Activated naive CD4-positive, alpha-beta T cell treated with anti-CD3 and anti-CD28 coated beads, Interleukin-2, amount 10 ng/mL, durations not matched to agents 7 days and 5 days (primary cell): ENCODE results near the gene SLC24A3.

ENCODE experiments used
- CTCF ChIA-PET: fragments of 350-600 bp; sonication (Branson Sonifier 250); formaldehyde crosslinking; loops from one replicate; lab custom pipeline; 2021; ENCODE audit warnings: antibody characterized with exemption; lab: Charles Lee
- DNase-seq: peaks from one replicate; pipeline ENCODE4 v3.0.0-alpha.2; 2020
- H3K27ac Mint-ChIP-seq: one replicate; pipeline ENCODE4 v1.8.0; 2021; ENCODE audit warnings: mild to moderate bottlenecking, moderate library complexity, mixed read lengths
- H3K27me3 Mint-ChIP-seq: one replicate; pipeline ENCODE4 v1.8.0; 2021; ENCODE audit warnings: mild to moderate bottlenecking, mixed read lengths
- H3K36me3 Mint-ChIP-seq: one replicate; pipeline ENCODE4 v1.8.0; 2021; ENCODE audit warnings: mixed read lengths
- H3K4me1 Mint-ChIP-seq: one replicate; pipeline ENCODE4 v1.8.0; 2021; ENCODE audit warnings: mixed read lengths
- H3K4me3 Mint-ChIP-seq: one replicate; pipeline ENCODE4 v1.8.0; 2021; ENCODE audit warnings: mild to moderate bottlenecking, moderate library complexity, mixed read lengths
- H3K9me3 Mint-ChIP-seq: one replicate; pipeline ENCODE4 v1.8.0; 2021; ENCODE audit warnings: mixed read lengths

Gene SLC24A3

GRCh38 chr20:19758501-19759331 is 546.3 kb downstream of the SLC24A3 start:
- H3K27me3 Mint-ChIP-seq = peaks cover 49% of the 10 kb centered on the region
- H3K4me3 Mint-ChIP-seq = no peak overlapping the region
- H3K36me3 Mint-ChIP-seq = no peaks in the 10 kb centered on the region
- no peak for DNase-seq
- CTCF ChIA-PET = no interaction called here
- H3K27ac Mint-ChIP-seq = no peak overlapping the region
- H3K9me3 Mint-ChIP-seq = no peaks in the 10 kb centered on the region
- H3K4me1 Mint-ChIP-seq = no peaks in the 10 kb centered on the region

GRCh38 chr20:19760371-19760721 is 547.9 kb downstream of the SLC24A3 start:
- peaks cover 49% of the 10 kb centered on the region for H3K27me3 Mint-ChIP-seq
- no peaks in the 10 kb centered on the region for H3K36me3 Mint-ChIP-seq
- no peak for DNase-seq
- CTCF ChIA-PET = no interaction called here
- H3K4me3 Mint-ChIP-seq = no peak overlapping the region
- no peaks in the 10 kb centered on the region for H3K9me3 Mint-ChIP-seq
- H3K4me1 Mint-ChIP-seq = no peaks in the 10 kb centered on the region
- H3K27ac Mint-ChIP-seq = no peak overlapping the region

GRCh38 chr20:19761326-19761725 is 548.9 kb downstream of the SLC24A3 start:
- Mint-ChIP-seq H3K27me3 (peaks cover 43% of the 10 kb centered on the region), H3K9me3 (no peaks in the 10 kb centered on the region), H3K4me1 (no peaks in the 10 kb centered on the region), H3K27ac (no peak overlapping the region), H3K36me3 (no peaks in the 10 kb centered on the region), H3K4me3 (no peak overlapping the region)
- CTCF ChIA-PET = no interaction called here
- DNase-seq = no peak

GRCh38 chr20:19761841-19762240 is 549.4 kb downstream of the SLC24A3 start:
- H3K27ac Mint-ChIP-seq = no peak overlapping the region

GRCh38 chr20:19764207-19764606 is 551.8 kb downstream of the SLC24A3 start:
- no peak for DNase-seq
- H3K4me1 Mint-ChIP-seq = no peaks in the 10 kb centered on the region
- no peak overlapping the region for H3K27ac Mint-ChIP-seq
- H3K36me3 Mint-ChIP-seq = no peaks in the 10 kb centered on the region
- no peak overlapping the region for H3K4me3 Mint-ChIP-seq
- CTCF ChIA-PET = no interaction called here
- no peaks in the 10 kb centered on the region for H3K9me3 Mint-ChIP-seq
- H3K27me3 Mint-ChIP-seq = peaks cover 15% of the 10 kb centered on the region

More at GRCh38 chr20:19761841-19762240, 549.4 kb downstream of the SLC24A3 start:
- CTCF ChIA-PET = no interaction called here
- DNase-seq = no peak
- Mint-ChIP-seq H3K4me3 (no peak overlapping the region), H3K36me3 (no peaks in the 10 kb centered on the region), H3K9me3 (no peaks in the 10 kb centered on the region), H3K4me1 (no peaks in the 10 kb centered on the region), H3K27me3 (peaks cover 39% of the 10 kb centered on the region)

GRCh38 chr20:19765266-19765665 is 552.8 kb downstream of the SLC24A3 start:
- Mint-ChIP-seq H3K27ac (no peak overlapping the region), H3K4me1 (no peaks in the 10 kb centered on the region), H3K36me3 (no peaks in the 10 kb centered on the region), H3K4me3 (no peak overlapping the region), H3K27me3 (peaks cover 5% of the 10 kb centered on the region), H3K9me3 (no peaks in the 10 kb centered on the region)
- CTCF ChIA-PET = no interaction called here
- DNase-seq = no peak

- H3K4me1 Mint-ChIP-seq = no peaks in the 10 kb centered on the region
- CTCF ChIA-PET = no interaction called here
- no peak for DNase-seq
Measured at GRCh38 chr20:19765913-19766312, 553.5 kb downstream of the SLC24A3 start.

GRCh38 chr20:19767070-19767469 is 554.6 kb downstream of the SLC24A3 start:
- H3K27me3 Mint-ChIP-seq = no peaks in the 10 kb centered on the region
- no peak for DNase-seq
- H3K9me3 Mint-ChIP-seq = no peaks in the 10 kb centered on the region
- CTCF ChIA-PET = no interaction called here
- H3K36me3 Mint-ChIP-seq = no peaks in the 10 kb centered on the region
- no peaks in the 10 kb centered on the region for H3K4me1 Mint-ChIP-seq
- no peak overlapping the region for H3K4me3 Mint-ChIP-seq
- H3K27ac Mint-ChIP-seq = no peak overlapping the region

More at GRCh38 chr20:19765913-19766312, 553.5 kb downstream of the SLC24A3 start:
- H3K4me3 Mint-ChIP-seq = no peak overlapping the region
- no peaks in the 10 kb centered on the region for H3K9me3 Mint-ChIP-seq
- no peaks in the 10 kb centered on the region for H3K36me3 Mint-ChIP-seq
- H3K27me3 Mint-ChIP-seq = no peaks in the 10 kb centered on the region
- H3K27ac Mint-ChIP-seq = no peak overlapping the region

GRCh38 chr20:19768325-19768842 is 555.9 kb downstream of the SLC24A3 start:
- Mint-ChIP-seq H3K36me3 (no peaks in the 10 kb centered on the region), H3K27me3 (no peaks in the 10 kb centered on the region), H3K27ac (no peak overlapping the region), H3K9me3 (no peaks in the 10 kb centered on the region), H3K4me1 (no peaks in the 10 kb centered on the region), H3K4me3 (no peak overlapping the region)
- CTCF ChIA-PET = no interaction called here
- DNase-seq = no peak

- H3K27ac Mint-ChIP-seq = no peak overlapping the region
- no peaks in the 10 kb centered on the region for H3K9me3 Mint-ChIP-seq
- no peaks in the 10 kb centered on the region for H3K36me3 Mint-ChIP-seq
- no peak for DNase-seq
- no peaks in the 10 kb centered on the region for H3K4me1 Mint-ChIP-seq
- H3K27me3 Mint-ChIP-seq = no peaks in the 10 kb centered on the region
- CTCF ChIA-PET = no interaction called here
- no peak overlapping the region for H3K4me3 Mint-ChIP-seq
Measured at GRCh38 chr20:19769507-19769906, 557.1 kb downstream of the SLC24A3 start.

- CTCF ChIA-PET = no interaction called here
- no peaks in the 10 kb centered on the region for H3K9me3 Mint-ChIP-seq
- no peak for DNase-seq
- H3K4me3 Mint-ChIP-seq = no peak overlapping the region
- H3K27ac Mint-ChIP-seq = no peak overlapping the region
- no peaks in the 10 kb centered on the region for H3K27me3 Mint-ChIP-seq
- no peaks in the 10 kb centered on the region for H3K4me1 Mint-ChIP-seq
- H3K36me3 Mint-ChIP-seq = no peaks in the 10 kb centered on the region
Measured at GRCh38 chr20:19770375-19770774, 557.9 kb downstream of the SLC24A3 start.

- H3K27ac Mint-ChIP-seq = no peak overlapping the region
- no peak for DNase-seq
- H3K4me1 Mint-ChIP-seq = no peaks in the 10 kb centered on the region
- no peaks in the 10 kb centered on the region for H3K27me3 Mint-ChIP-seq
- H3K9me3 Mint-ChIP-seq = no peaks in the 10 kb centered on the region
- H3K36me3 Mint-ChIP-seq = no peaks in the 10 kb centered on the region
- CTCF ChIA-PET = no interaction called here
- H3K4me3 Mint-ChIP-seq = no peak overlapping the region
Measured at GRCh38 chr20:19771031-19771430, 558.6 kb downstream of the SLC24A3 start.
